HuH-7 (cell line): ENCODE results near the gene CPED1.
"Not testable (repeated sequence)": the region's sequence is repeated elsewhere in the genome, so short reads cannot be mapped to it uniquely, and the experiment has no call there.

Source experiments
- DNase-seq: peaks from one replicate; pipeline ENCODE4 v3.0.0; 2011; ENCODE audit warnings: low spot score

The CPED1 gene

DNA sequence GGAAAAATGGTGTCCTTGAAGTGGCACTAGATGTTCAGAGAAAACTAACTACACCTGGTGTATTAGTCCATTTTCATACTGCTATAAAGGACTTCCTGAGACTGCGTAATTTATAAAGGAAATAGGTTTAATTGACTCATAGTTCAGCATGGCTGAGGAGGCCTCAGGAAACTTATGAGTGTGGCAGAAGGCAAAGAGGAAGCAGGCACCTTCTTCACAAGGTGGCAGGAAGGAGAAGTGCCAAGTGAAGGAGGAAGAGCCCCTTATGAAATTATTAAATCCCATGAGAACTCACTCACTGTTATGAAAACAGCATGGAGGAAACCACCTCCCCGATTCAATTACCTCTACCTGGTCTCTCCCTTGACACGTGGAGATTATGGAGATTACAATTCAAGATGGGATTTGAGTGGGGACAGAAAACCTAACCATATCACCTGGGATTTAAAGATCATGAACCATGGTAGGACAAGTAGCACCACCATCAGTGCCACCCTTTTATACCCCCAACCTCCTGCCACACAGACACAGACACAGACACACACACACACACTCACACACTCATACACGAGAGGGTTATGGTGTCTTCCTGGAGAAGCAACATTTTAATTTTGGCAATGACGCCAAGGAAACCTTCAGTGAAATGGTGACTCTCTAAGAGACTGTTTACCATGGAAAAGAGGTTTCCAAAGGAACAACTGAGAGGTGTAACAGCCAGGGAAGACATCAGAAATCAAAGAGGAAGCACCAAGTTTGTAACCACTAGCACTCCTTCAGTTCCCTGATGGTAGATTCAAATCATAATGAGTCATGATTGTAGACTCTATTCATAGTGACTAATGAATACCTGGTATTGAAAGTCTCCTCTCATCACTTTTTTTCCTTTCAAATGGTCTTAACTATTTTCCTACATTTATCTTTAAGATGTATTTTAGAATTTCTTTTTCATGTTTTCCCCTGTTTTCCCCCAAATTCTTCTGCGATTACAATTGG lies 298.5 kb downstream of the CPED1 start:
- DNase-seq: no peak

DNA sequence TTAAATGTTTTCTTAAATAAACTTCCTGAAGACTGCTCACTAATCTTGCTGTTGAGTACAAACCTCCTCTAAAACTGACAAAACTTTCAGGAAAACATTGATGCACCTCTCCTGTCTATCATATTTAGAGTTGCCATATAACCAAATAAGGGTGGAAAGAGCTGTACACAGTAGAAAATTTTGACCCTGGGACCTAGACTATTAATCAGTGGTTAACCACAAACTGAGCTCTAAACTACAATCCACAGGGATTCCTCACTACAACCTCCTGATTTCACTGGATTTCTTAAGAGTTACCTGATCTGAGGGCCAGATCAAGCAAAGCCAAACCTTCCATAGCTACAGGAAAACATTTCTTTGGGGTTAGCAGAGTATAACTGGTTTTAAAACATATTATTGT lies 300.4 kb downstream of the CPED1 start:
- no peak for DNase-seq

DNA sequence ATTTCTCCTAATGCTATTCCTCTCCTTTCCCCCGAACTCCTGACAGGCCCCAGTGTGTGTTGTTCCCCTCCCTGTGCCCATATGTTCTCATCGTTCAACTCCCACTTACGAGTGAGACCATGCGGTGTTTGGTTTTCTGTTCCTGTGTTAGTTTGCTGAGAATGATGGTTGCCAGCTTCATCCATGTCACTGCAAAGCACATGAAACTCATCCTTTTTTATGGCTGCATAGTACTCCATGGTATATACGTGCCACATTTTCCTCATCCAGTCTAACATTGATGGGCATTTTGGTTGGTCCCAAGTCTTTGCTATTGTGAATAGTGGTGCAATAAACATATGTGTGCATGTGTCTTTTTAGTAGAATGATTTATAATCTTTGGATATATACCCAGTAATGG lies 301.4 kb downstream of the CPED1 start:
- DNase-seq: not testable (repeated sequence)

DNA sequence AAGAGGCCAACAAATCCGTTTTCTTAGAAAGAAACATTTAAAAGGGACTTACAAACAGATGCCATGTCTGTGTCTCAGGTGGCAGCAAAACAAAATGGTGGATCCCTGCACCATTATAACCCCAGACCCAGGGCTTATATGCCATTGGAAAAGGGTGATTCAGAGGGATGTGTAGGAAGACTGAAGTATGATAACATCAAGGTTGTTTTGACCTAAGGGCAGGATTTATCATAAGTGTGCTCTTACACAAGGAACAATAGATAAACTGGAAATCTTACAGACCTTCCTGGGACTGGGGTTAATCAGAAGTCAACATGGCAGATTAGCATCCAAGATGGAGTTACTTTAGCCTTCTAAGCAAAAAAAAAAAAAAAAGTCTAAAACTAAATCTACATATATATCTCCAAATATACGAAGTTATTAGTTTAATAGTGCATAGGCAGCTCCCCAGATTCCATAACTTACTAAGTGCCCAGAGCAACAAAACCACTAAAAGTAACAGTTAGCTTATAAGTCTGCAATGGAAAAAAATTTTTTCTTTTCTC lies 306.0 kb downstream of the CPED1 start:
- no peak for DNase-seq

DNA sequence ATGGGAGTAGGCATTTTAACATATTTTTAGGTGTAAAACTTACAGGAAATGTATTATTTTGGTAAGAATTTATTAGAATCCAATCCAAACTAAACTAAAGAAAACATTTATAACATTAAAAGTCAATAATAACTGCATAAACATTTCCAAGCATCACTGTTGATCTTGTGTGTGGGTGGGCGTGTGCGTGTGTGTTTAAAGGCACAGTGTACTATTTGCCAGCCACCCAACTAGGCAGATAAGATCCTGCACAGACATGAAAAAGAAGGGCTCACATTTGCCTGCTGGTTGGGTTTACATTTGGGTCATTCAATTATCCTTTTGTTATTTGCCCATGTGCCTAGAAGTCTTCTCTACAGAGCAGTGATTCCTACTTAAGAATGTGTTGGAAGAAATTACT lies 309.3 kb downstream of the CPED1 start:
- DNase-seq: no peak

DNA sequence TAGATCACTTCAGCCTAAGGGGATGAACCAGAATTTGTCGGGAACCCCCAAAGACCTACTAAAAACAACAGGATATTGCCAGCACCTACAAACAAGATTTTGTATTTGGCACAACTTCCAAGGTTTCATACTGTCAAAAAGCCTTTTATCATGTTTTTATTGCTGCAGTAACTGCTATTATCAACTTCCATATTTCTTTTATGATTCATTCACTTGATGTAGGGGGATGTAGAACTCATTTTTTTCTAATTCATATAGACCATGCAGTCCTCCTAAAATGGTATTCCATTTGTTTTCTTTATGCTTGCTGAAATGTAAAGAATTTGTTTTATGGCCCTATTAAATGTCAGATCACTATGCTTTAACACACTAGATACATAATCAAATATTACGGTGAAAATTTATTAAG lies 310.3 kb downstream of the CPED1 start:
- no peak for DNase-seq

DNA sequence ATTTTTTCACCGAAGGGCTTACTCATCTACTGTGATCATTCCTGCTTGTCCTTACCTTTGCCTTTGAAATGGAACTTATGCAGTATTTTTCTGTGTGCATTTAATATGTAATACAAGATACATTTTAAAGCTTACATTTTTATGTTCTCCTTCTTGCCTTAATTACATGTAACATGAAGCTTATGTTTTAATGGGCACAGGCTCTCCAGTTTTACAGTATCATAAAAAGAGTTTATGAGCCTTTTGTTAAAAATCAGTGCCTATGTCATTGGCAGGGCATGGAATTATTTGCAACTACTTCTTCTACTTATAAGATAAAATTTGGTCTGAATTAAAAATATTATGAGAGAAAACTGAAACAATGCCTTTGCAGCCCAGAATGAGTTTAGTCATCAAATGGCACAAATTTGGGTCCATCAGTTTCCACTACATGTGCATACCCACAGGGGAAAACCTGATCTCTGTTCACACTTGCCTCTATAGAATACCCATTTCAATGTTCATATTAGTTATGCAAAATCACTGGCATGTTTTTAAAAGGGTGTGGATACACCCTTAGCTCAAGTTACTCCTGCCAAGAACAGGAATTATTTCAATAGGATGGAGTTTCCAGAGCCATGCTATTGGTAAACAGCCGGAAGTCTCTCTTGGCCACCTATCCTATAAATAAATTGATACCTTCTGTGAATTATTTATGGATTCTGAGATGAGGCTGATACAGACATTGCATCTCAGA lies 312.3 kb downstream of the CPED1 start:
- no peak for DNase-seq

DNA sequence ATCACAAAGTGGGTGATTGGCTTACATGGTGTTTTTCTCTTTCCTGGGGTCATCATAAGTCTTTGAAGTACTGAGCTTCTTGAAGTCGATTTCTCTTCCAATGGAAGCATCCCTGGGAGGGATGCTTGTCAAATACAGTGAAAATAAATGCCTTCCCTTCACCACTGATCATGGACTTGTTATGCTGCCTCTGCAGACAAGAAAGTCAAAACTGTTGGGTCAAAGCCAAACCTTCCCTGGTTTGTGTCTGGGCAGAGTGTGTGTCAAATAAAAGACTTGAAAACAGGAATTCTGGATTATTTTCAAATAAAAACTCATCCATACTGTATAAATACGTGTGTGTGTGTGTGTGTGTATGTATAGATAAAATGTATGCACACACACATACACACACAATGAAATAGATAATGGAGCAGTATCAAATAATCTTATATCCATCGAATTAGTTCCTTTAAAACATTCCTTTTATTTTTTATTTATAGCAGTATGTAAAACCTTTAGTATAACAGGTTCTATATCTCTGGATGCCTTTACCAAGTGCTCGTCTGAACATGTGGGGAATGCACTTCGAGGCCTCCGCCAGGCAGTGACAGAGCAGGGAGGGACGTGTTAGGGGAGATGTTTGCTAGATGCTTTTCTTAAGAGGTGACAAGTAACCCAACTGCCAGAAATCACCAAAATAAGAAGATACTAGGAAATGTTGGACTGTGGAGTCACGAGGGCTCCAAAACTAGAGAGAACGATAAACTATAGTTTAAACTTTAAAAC lies 313.1 kb downstream of the CPED1 start:
- DNase-seq: no peak

DNA sequence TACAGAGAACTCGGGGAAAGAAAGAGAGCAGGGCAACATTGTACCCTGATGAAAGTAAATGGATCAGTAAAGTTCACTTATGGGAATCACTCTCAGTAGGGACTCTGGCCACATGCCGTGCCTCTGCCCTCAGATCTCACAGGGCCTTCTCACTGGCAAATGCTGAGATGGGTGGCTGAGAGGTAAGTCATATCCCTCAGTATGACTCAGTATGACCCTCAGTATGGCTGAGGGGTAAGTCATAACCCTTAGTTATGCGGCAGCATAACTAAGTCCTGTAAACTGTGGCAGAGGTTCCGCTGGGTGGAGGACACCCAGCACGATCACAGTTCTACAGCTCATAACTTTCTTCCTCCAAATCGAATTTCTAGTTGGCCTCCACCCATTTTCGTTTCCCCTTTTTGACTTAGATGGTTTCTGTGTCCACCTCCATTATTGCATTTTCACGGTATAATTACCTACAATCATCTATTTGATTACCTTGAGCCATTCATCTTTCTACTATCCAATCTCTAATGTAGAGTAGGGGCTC lies 313.8 kb downstream of the CPED1 start:
- no peak for DNase-seq

DNA sequence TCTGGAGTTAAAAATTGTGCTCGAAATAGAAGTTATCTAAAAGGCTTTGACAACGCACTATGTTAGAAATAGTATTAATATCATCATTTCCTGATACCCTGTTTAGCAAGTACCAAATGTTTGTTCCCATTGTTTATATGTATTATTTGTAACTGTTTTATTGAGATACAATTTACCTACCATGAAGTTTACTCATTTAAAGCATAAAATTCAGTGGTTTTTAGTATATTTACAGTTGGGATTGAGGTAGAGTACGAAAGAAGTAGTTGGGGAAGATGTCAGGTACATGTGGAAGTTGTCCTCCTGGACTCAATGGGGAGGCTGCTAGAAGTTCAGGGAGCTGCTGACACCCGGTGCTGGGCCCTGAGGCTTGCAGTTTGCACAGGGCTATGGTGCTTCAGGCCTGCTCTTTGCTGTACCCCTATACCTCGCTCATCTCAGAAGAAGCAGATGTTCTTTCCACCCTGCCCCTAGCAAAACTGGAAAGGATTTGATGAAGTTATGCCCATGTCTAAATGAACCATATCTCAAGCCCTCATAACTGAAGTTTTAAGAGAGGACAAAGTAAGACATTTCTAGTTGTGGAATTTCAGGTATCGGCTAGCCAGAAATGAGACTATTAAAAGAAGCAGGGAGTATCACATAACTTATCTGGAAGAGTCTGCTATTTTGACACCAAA lies 315.1 kb downstream of the CPED1 start:
- no peak for DNase-seq

DNA sequence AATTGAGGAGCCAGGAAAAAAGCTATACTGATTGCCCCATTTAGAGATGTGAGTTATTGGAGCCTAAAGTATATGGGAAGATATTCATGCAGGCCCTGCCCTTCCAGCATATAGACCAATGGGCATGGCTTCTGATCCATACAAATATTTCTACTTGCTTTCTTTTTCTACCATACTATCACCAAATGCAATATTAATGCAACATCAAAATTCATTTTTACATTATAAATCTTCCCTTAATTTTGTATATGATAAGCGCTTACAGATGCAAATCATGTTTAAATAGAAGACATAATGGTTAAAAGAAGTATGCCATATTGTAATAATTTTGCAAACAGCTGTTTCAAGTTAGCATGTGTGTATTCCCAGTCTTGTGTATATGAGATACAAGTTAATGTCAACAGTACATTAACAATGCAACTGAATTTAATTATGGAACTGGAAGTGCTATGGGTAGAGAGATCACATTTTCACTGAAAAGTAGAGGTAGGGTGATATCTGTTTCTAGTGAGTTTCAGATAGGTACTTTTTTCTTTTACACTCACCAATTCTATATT lies 315.7 kb downstream of the CPED1 start:
- DNase-seq: no peak

DNA sequence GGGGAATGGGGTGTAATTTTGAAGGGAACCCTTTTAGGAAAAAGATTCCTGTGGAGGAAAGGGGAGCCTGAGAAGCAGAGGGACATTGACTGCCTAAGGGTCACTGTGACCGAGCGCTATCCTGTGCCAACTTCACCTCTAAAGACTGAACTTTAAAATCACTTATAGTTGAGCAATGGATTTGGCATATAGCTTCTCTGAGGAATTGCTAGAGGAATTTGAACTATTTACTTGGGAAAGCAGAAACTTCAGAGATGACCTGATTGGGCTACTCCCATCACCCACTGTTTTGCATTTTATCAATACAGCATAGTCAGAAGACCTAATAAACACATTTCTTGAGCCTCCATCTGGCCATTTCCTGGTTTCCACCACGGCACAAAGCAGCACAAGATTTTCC lies 316.6 kb downstream of the CPED1 start:
- no peak for DNase-seq

DNA sequence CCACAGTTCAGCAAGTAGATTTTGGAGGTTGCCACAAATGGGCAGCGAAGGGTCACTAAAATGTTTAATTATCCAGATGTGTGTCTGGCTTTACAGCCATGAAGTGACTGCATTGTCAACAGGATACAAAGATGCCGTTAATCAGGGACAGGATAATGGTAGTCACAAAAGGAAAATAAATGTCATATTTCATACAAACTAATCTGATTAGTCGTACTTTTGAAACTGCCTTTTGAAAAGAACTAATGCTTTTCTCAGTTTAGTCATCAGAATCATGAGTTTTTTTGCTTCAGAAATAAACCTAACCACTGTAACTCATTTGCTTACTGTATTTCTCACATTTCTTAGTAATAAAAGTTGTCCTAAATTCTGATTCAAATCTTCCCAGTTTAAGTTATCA lies 318.1 kb downstream of the CPED1 start:
- DNase-seq: no peak

DNA sequence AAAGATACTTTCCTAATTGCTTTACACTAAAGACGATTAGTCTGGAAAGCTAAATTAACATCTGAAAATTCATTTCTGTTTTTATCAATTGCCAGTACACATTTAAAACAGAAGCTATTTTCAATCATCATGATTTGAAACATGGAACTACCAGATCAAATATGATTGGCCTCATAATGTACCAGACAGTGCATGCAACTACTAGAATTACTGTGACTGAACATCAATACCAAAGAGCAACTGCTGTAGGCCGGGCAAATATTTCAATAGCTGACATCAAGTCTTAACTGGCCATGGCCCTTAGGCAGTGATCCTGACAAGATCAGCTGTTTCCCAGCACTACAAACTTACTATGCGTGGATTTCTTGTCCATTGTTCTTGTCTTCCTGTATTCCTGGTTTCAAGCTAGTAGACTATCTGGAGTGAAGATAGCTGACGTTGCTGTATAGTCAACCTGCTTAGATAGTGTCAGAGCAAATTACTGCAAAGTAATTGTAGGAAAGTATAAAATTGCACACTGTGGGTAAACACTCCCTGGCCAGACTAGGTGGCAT lies 318.6 kb downstream of the CPED1 start:
- DNase-seq: no peak

DNA sequence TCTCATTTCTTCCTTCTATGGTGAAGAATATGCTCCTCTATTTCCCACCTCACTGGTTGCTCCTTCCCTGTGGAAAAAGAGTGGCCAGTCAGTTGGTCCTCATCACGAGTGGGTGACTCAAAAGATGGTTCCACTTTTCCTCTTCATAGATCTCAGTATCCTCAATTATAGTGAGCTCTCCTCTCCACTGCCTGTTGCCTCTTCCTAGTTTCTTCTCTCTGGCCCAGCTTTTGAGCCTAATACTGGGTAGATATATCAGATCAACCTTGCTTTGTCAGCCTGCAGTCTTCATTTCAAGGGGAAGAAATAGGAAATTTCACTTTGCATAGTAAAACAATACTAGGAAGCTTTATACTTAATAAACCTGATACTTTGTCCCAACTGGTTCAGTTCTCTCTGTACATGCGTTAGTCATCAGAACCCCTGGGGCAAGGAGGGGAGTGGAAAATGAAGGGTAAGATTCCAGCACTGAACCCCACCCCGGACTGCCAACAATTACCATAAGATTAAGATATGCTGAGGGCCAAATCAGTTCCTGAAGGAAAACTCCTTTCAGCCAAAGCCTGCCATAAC lies 324.8 kb downstream of the CPED1 start:
- DNase-seq: no peak

DNA sequence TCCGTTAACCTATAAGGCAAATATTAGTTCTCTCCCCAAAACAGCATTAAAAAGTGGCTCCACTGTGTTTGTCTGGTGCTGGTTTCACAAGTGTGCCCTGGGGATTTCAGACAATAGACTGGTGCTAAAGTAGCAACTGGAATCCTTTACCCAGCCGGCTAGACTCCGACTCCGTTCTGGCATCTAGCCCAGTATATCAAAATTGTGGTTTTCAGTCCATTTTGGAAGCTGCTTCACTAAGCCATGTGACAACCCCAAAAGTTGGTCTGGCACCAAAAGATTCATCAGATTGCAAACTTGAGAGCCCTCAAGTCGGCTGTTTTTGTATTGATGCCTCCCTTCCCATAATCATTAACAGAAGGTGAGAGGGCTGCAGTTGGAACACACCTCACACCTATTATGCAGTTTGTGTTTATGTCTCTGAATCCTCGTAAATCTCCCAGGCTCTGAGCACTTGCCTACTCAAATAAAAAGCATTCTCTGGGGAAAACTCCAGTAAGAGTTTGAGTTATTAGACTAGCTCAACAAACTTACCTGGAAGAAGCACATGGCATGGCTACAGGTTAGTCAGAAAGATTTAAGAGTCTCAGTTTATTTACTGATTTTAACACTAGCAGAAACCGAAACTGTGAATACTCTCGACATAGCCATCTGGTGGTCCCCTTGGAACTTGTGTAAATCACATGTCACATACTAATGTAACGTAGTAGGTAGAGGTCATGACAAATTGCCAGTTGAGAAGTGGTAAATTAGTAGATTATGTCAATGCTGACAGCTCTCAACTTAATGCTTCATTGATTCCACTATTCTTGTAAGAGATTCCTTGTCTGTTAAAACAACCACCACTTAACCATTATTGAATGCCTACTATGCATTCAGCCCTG lies 325.5 kb downstream of the CPED1 start:
- DNase-seq: no peak

DNA sequence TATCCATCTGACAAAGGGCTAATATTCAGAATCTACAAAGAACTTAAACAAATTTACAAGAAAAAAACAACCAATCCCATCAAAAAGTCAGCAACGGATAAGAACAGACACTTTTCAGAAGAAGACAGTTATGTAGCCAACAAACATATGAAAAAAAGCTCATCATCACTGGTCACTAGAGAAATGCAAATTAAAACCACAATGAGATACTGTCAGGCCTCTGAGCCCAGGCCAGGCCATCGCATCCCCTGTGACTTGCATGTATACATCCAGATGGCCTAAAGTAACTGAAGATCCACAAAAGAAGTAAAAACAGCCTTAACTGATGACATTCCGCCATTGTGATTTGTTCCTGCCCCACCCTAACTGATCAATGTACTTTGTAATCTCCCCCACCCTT lies 326.7 kb downstream of the CPED1 start:
- not testable (repeated sequence) for DNase-seq

DNA sequence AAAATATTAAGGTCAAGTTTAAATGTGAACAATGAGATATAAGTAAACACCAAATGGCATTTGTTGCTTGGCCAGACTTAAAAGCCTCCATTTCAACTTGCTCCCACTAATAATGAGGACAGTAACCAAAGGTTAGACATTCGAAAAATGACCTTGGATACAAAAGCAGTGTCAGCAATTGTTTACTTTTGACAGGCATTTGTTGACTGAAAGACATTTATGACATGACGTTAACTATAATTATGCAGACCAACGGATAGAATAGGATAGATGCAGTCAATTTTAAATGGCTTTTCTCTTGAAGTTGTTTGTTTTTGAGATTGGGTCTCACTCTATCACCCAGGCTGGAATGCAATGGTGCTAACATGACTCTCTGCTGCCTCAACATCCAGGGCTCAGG lies 333.9 kb downstream of the CPED1 start:
- DNase-seq: no peak
